HL-60 (cell line): ENCODE results near the gene BCL11A.

Experiments
- DNase-seq, 2 experiments: peaks; one replicate each; pipeline ENCODE4 v3.0.0-alpha.2; 2010 to 2020; ENCODE audit warnings: low read depth in 1 of 2, low spot score in 1 of 2
- H3K27ac ChIP-seq: fragments of 250-450 bp; sonication (Bioruptor Pico); replicated peaks from 2 replicates; pipeline ENCODE4 v1.5.1; 2020; ENCODE audit warnings: mild to moderate bottlenecking, moderate library complexity
- H3K27me3 ChIP-seq: fragments of 250-450 bp; sonication (Bioruptor Pico); 2 replicates; pipeline ENCODE4 v1.5.1; 2021; ENCODE audit warnings: mild to moderate bottlenecking, moderate library complexity; ENCODE audit not compliant: insufficient read depth, poor library complexity, severe bottlenecking
- H3K4me3 ChIP-seq: replicated peaks from 2 replicates; pipeline ENCODE4 v1.5.1; 2011; ENCODE audit warnings: mild to moderate bottlenecking, control low read depth, low read length; ENCODE audit not compliant: insufficient read depth
- CTCF ChIP-seq: IDR thresholded peaks from one replicate; pipeline ENCODE4 v1.5.1; 2011; ENCODE audit warnings: low read length, control low read depth, inconsistent platforms; ENCODE audit not compliant: insufficient read depth
- GABPA ChIP-seq: IDR thresholded peaks from 2 replicates; pipeline ENCODE4 v1.6.1; 2012; ENCODE audit warnings: low read depth
- POLR2AphosphoS5 ChIP-seq: IDR thresholded peaks from 2 replicates; pipeline ENCODE4 v1.6.1; 2012; ENCODE audit warnings: low read depth
- REST ChIP-seq: IDR thresholded peaks from 2 replicates; pipeline ENCODE4 v1.6.1; 2012; ENCODE audit warnings: low read depth; ENCODE audit not compliant: insufficient replicate concordance
- SPI1 ChIP-seq: IDR thresholded peaks from 2 replicates; pipeline ENCODE4 v1.6.1; 2012; ENCODE audit warnings: low read depth, mild to moderate bottlenecking, borderline replicate concordance

The BCL11A gene

GRCh38 chr2:60414495-60415138 is 138.8 kb downstream of the BCL11A start:
- no peak overlapping the region for H3K4me3 ChIP-seq
- DNase-seq = no peak
- no peaks in the 10 kb centered on the region for H3K27me3 ChIP-seq
- no peak overlapping the region for H3K27ac ChIP-seq
- TF ChIP-seq GABPA (no peak), REST (no peak), SPI1 (no peak), CTCF (no peak), POLR2AphosphoS5 (no peak)

- Histone ChIP-seq H3K4me3 (no peak overlapping the region), H3K27me3 (no peaks in the 10 kb centered on the region), H3K27ac (no peak overlapping the region)
- DNase-seq = no peak
- TF ChIP-seq REST = no peak
- no peak for TF ChIP-seq SPI1
- TF ChIP-seq POLR2AphosphoS5 = no peak
- no peak for TF ChIP-seq GABPA
- no peak for TF ChIP-seq CTCF
Measured at GRCh38 chr2:60413814-60414168, 139.7 kb downstream of the BCL11A start.

- no peaks in the 10 kb centered on the region for H3K27me3 ChIP-seq
- no peak for TF ChIP-seq CTCF
- no peak for TF ChIP-seq REST
- no peak for TF ChIP-seq GABPA
- no peak for TF ChIP-seq SPI1
- TF ChIP-seq POLR2AphosphoS5 = no peak
- no peak for DNase-seq
- no peak overlapping the region for H3K4me3 ChIP-seq
- H3K27ac ChIP-seq = no peak overlapping the region
Measured at GRCh38 chr2:60413069-60413813, 140.2 kb downstream of the BCL11A start.
